ENCODE measurements around the gene DNM1. TPM values are rescaled to one million over a fixed set of nuclear protein-coding genes. Genes with fewer than 3 reads are reported as not detected.

The DNM1 gene
- total and polyA plus RNA-seq, 2 of the 8 experiments (the other 6 are each of a cell fraction or from before 2014, with no cell fraction given) = 34.3 to 62.7 TPM

DNA sequence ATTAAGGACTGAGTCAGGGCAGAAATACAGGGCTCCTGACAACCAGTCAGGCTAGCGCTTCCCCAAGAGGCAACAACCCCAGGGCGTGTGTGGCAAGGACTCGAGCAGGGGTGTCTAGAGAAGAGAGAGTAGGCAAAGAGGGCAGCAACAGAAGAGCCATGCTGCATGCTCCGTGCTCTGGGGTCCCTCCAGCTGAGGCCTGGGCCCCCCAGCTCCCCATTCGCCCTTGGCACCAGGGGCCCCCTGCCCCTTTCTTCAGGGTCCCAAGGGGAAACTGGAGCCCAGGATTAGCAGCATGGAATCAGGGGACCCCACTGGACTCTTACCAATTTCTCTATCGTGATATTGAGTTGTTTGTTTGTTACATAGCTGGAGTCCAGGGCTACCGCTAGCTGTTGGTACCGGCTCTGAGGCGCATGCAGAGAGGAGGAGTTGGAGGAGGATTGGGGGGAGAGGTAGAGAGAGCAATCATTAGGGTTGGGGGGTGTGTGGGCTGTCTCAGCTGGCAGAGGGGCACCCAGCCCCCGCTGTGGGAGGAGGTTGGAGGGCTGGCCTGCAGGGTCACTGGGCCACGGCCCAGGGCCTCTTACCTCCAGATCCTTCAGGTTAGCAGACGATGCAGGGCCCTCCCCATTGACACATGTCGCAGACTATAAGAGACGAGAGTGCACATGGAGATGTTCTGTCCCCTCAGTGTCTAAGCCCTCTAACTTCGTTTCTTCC lies 63.9 kb downstream of the DNM1 start (continued):
- TF ChIP-seq CHD7 (IDR thresholded peaks at IDR 0.05; ENCODE audit: insufficient replicate concordance, low read length) (no peak), NANOG (IDR thresholded peaks at IDR 0.05; ENCODE audit: insufficient read depth, low read depth, low read length, poor library complexity, severe bottlenecking) (no peak), BRCA1 (IDR thresholded peaks at IDR 0.05; ENCODE audit: low read depth, low read length) (no peak), USF2 (IDR thresholded peaks at IDR 0.05; ENCODE audit: low read length) (no peak), RBBP5 (IDR thresholded peaks at IDR 0.05; ENCODE audit: borderline replicate concordance, low read depth, low read length) (no peak), MAFK (IDR thresholded peaks at IDR 0.05; ENCODE audit: low read depth, low read length) (no peak), CHD2 (IDR thresholded peaks at IDR 0.05; ENCODE audit: low read length) (no peak), RAD21 (IDR thresholded peaks at IDR 0.05 in 1 of 2, conservative IDR thresholded peaks at IDR 0.05 in 1 of 2; ENCODE audit: low read depth in 2 of 2, low read length in 2 of 2) (no peak), TBP (IDR thresholded peaks at IDR 0.05; ENCODE audit: low read depth, low read length) (no peak)
